ENCODE measurements around the gene OR7G3.

The OR7G3 gene

GRCh38 chr19:9107375-9107774 lies 19.4 kb downstream of the OR7G3 start, which contains the start of gene OR7G2:
Gene OR7G2, minus strand, starts transcription at chr19:9107475. Its CDS starts 4,232 bp downstream, at chr19:9103243.
- no peak for DNase-seq (ENCODE audit: low spot score)

GRCh38 chr19:9086761-9087160 lies 40.0 kb downstream of the OR7G3 start, which contains the start of gene OR1M1:
Gene OR1M1, plus strand, starts transcription at chr19:9087061. Its CDS starts 6,184 bp downstream, at chr19:9093245.
- DNase-seq (ENCODE audit: low spot score), result no peak

- DNase-seq (ENCODE audit: low spot score), result no peak
Measured at GRCh38 chr19:9078651-9079050, 48.1 kb downstream of the OR7G3 start.

GRCh38 chr19:9076901-9077300 lies 49.8 kb downstream of the OR7G3 start:
- DNase-seq (ENCODE audit: low spot score), result no peak

Measured in pons (tissue), 1 donor.